MM.1S (cell line): ENCODE measurements around the gene PTPRG.

Source experiments
- DNase-seq: peaks from one replicate; pipeline ENCODE4 v3.0.0-alpha.2; 2015
- H2AFZ ChIP-seq: fragments of 300-600 bp; sonication (generic); 2 replicates; pipeline ENCODE4 v1.6.0; 2016; ENCODE audit warnings: antibody characterized with exemption, low read length
- H3F3A ChIP-seq: fragments of 300-600 bp; sonication (generic); 2 replicates; pipeline ENCODE4 v1.6.1; 2016; ENCODE audit warnings: mild to moderate bottlenecking, antibody characterized with exemption, low read length, moderate library complexity, mixed read lengths; ENCODE audit not compliant: insufficient read depth
- H3K27ac ChIP-seq: fragments of 300-600 bp; sonication (generic); 2 replicates; pipeline ENCODE4 v1.5.1; 2016; ENCODE audit warnings: mild to moderate bottlenecking, low read length
- H3K27me3 ChIP-seq: fragments of 300-600 bp; sonication (generic); replicated peaks from 2 replicates; pipeline ENCODE4 v1.6.0; 2016; ENCODE audit warnings: low read length; ENCODE audit not compliant: insufficient read depth
- H3K36me3 ChIP-seq: fragments of 300-600 bp; sonication (generic); replicated peaks from 2 replicates; pipeline ENCODE4 v1.6.1; 2016; ENCODE audit warnings: mild to moderate bottlenecking, low read length, mixed read lengths; ENCODE audit not compliant: insufficient read depth
- H3K4me1 ChIP-seq: fragments of 300-600 bp; sonication (generic); 2 replicates; pipeline ENCODE4 v1.6.1; 2016; ENCODE audit warnings: low read length, mixed read lengths
- H3K4me2 ChIP-seq: fragments of 300-600 bp; sonication (generic); 2 replicates; pipeline ENCODE4 v1.6.0; 2016; ENCODE audit warnings: low read depth, low read length
- H3K4me3 ChIP-seq: fragments of 300-600 bp; sonication (generic); 2 replicates; pipeline ENCODE4 v1.5.1; 2016; ENCODE audit warnings: low read length, mixed read lengths
- H3K79me2 ChIP-seq: fragments of 300-600 bp; sonication (generic); 2 replicates; pipeline ENCODE4 v1.6.1; 2016; ENCODE audit warnings: mixed run types, low read length, mixed read lengths
- H3K9ac ChIP-seq: fragments of 300-600 bp; sonication (generic); 2 replicates; pipeline ENCODE4 v1.6.1; 2016; ENCODE audit warnings: low read length, mixed read lengths
- H3K9me2 ChIP-seq: fragments of 300-600 bp; sonication (generic); replicated peaks from 2 replicates; pipeline ENCODE4 v1.6.1; 2016; ENCODE audit warnings: mild to moderate bottlenecking, low read length, mixed read lengths; ENCODE audit not compliant: insufficient read depth
- H3K9me3 ChIP-seq: fragments of 300-600 bp; sonication (generic); replicated peaks from 2 replicates; pipeline ENCODE4 v1.6.1; 2016; ENCODE audit warnings: mild to moderate bottlenecking, low read length, mixed read lengths; ENCODE audit not compliant: insufficient read depth
- H4K20me1 ChIP-seq: fragments of 300-600 bp; sonication (generic); 2 replicates; pipeline ENCODE4 v1.6.1; 2016; ENCODE audit warnings: mild to moderate bottlenecking, low read length, moderate library complexity, mixed read lengths; ENCODE audit not compliant: insufficient read depth
- CTCF ChIP-seq: fragments of 300-600 bp; sonication (generic); IDR thresholded peaks from 2 replicates; pipeline ENCODE4 v1.5.1; 2016; ENCODE audit warnings: antibody characterized with exemption, low read length, mixed read lengths
- EZH2 ChIP-seq: fragments of 300-600 bp; sonication (generic); optimal IDR thresholded peaks from 2 replicates; pipeline ENCODE3; 2017; ENCODE audit warnings: low read depth, mild to moderate bottlenecking, antibody characterized with exemption, low read length, mixed read lengths
- EZH2phosphoT487 ChIP-seq: fragments of 300-600 bp; sonication (generic); IDR thresholded peaks from 2 replicates; pipeline ENCODE4 v1.6.1; 2018; ENCODE audit warnings: antibody characterized with exemption, low read length

Gene PTPRG

GRCh38 chr3:61802772-61803171, 241.4 kb downstream of the PTPRG start:
- TF ChIP-seq CTCF (no peak), EZH2 (no peak), EZH2phosphoT487 (no peak)
- Histone ChIP-seq H3K27me3 (no peaks in the 10 kb centered on the region), H3K79me2 (peaks cover 7% of the 10 kb centered on the region; the same call in 1 of the 2 replicates), H3K9ac (no peak overlapping the region), H3K9me2 (no peaks in the 10 kb centered on the region), H3K9me3 (no peaks in the 10 kb centered on the region), H3K36me3 (no peaks in the 10 kb centered on the region), H3K27ac (no peak overlapping the region), H2AFZ (no peak overlapping the region), H4K20me1 (no peaks in the 10 kb centered on the region), H3F3A (no peaks in the 10 kb centered on the region), H3K4me2 (no peak overlapping the region), H3K4me1 (no peaks in the 10 kb centered on the region), H3K4me3 (no peak overlapping the region)
- no peak for DNase-seq

GRCh38 chr3:61803983-61804382, 242.6 kb downstream of the PTPRG start:
- Histone ChIP-seq H3K4me3 (no peak overlapping the region), H3K9ac (no peak overlapping the region), H3K36me3 (no peaks in the 10 kb centered on the region), H3K27me3 (no peaks in the 10 kb centered on the region), H3K9me2 (no peaks in the 10 kb centered on the region), H3K9me3 (no peaks in the 10 kb centered on the region), H3K4me2 (no peak overlapping the region), H2AFZ (no peak overlapping the region), H3K79me2 (peaks cover 11% of the 10 kb centered on the region; the same call in 1 of the 2 replicates), H4K20me1 (no peaks in the 10 kb centered on the region), H3F3A (no peaks in the 10 kb centered on the region), H3K4me1 (no peaks in the 10 kb centered on the region), H3K27ac (no peak overlapping the region)
- DNase-seq, result no peak
- TF ChIP-seq EZH2phosphoT487, result no peak
- TF ChIP-seq CTCF, result no peak
- no peak for TF ChIP-seq EZH2

GRCh38 chr3:61804782-61805181, 243.4 kb downstream of the PTPRG start:
- H3K9me2 ChIP-seq, result no peaks in the 10 kb centered on the region
- no peak overlapping the region for H2AFZ ChIP-seq
- H3K9me3 ChIP-seq, result no peaks in the 10 kb centered on the region
- no peak overlapping the region for H3K4me3 ChIP-seq
- no peaks in the 10 kb centered on the region for H3K27me3 ChIP-seq
- no peaks in the 10 kb centered on the region for H3K4me1 ChIP-seq
- no peak for DNase-seq
- no peaks in the 10 kb centered on the region for H4K20me1 ChIP-seq
- no peak overlapping the region for H3K27ac ChIP-seq
- no peak overlapping the region for H3K9ac ChIP-seq
- no peaks in the 10 kb centered on the region for H3K36me3 ChIP-seq
- H3F3A ChIP-seq, result no peaks in the 10 kb centered on the region
- TF ChIP-seq CTCF, result no peak
- no peak for TF ChIP-seq EZH2phosphoT487
- no peak for TF ChIP-seq EZH2
- no peak overlapping the region for H3K4me2 ChIP-seq
- peaks cover 9% of the 10 kb centered on the region; the same call in 1 of the 2 replicates for H3K79me2 ChIP-seq
